NCI-H69 (cell line): ENCODE results near the gene FBXW7.

Experiments
- DNase-seq: peaks from one replicate; lab custom pipeline; 2025; lab: John Stamatoyannopoulos, UW

The FBXW7 gene

DNA sequence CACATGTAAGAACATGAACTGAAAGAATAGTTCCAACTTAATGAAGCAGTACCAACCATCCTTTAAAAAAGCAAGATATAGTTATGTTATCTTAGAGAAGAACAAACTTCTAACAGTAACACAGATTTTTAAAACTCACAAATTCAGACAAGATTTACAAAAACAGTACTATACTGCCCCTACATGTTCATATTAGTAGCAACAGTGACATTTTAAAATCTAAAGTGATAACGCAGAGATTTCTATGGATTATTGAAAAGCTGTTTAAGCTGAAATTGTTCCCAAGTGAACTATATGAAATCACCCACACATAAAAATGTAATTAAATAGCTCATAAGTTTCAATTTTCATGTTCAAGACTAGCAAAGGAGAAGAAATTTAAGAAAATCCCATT lies 166.0 kb downstream of the FBXW7 start:
- peak; percentile 7 for DNase-seq

DNA sequence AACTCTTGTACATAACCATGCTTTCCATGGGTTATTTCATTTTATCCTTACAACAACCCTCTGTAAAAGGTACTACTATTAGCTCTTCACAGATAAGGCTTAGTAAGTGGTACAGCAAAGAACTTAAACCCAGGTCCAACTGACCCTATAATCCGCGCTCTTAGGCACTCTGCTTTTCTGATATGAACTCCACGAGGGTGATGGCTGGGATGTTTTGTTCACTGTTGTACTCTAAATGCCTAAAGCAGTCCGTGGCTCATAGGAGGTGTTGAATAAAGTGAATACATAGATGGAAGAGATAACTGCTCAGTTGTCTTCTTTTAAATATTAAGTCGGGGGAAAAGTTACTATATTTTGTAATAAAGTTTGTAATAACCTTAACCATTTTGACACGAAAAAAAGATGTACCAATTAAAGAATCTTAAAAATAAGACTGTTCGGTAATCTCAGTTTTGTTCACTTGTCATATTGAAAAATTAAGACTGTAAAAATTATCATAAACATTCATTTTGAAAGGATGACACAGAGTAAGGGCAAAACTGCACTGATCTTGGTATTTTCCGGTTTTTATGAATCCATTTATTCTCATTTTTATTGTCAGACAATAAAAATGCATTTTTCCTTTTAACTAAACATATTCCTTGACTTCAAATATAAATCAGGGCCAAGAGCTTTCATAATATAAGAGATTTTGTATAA lies 166.5 kb downstream of the FBXW7 start:
- DNase-seq, result peak; percentile 30

DNA sequence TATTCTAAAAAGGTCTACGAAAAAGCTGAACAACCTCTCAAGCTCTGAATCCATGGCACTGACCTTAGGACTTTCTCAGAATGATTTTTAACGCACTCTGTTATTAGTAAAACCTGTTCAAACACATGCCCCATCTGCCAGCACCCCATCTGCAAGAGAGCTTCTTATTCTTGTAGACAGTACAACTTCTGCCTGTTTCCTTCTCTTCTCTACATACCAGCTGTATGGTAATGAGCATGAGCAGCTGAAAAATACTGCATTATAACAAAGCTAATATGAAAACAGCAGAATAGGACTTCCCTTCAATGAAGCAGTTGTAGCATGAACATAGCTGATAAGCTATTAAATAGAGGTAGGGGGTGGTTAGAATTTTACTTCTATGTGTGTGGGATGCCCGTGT lies 167.9 kb downstream of the FBXW7 start:
- peak; percentile 88 for DNase-seq

DNA sequence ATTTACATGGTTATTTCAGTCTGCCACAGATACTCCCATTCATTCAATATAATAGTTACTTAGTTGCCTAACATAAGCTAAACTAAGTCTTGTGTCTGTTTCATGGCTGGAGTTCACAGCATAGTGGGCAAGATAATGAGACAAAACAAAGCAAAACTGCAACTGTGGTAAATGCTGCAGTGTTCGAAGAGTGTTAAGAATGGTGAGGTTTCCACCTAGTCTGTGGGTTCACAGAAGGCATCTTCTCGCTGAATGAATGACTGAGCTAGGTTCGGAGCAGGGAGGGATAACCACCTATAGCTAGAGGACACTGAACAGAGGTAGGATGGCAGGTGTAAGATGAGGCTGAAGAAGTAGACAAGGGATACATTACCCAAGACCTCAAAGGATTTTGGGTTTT lies 171.0 kb downstream of the FBXW7 start:
- DNase-seq, result no peak

DNA sequence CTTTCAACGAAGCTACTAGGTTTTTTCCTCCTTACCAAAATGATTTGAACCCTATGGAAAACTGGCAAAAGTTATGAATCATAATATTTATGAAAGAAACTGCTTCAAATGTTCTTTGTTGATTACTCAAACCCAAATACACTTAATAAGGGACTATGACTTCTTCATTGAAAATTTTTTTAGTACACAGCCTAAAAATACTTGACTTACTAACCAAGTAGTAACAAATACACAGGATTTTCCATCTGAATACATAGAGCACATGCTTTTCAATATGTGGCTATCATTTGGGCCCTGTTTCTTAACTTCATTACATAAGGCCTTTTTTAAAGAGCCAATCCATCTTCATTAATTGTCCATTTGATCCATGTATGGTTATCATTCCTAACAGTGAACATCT lies 171.5 kb downstream of the FBXW7 start:
- DNase-seq, result no peak

DNA sequence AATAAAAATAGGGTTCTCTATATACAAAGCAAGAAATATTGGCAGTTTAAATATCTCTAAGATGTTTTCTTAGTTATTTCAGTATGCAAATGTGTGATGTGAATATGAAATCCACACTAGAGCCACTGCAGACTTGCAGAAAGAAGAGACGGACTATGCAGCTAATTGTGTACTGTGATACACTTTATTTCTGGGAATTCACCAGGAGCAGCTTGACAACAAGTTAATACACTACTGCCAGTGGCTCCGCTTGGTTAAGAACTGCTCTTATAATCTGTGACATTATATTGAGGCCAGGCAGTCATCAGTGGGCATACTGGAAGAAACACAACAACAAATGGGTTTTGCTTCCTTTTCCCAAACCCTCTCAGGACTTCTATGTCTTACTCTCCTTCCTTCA lies 172.0 kb downstream of the FBXW7 start:
- no peak for DNase-seq

DNA sequence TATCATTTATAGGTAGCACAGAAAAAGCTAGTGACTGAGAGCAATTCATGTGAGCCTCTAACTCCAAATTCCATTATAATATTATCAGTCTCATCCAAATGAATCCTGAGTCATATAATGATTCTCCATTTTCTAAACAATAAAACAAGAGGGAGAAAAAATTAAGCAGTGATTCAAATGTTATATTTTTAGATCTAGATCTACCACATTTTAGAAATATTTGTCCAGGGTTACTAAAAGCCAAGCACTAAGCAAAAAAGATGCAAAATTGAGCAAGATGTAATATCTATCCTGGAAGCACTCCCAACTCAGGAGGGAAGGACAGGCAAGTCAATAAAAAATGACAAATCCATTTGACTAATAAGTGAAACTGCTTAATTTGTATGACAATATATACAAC lies 172.8 kb downstream of the FBXW7 start:
- no peak for DNase-seq

DNA sequence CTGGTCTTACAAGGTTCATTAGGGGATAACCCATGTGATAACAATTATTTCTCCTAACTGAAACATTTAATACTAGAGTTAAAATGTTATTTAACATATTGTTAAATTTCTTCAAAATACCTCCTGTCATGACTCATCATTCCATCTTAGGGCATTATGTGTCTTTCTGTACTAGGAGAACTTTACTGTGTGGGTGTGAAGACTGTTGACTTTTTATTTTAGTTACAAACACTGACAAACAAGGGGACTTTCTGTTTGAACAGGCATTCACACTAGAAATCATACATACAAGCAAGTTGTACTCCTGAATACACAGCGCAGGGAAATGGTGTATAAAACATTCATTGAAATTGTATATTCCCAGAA lies 175.9 kb downstream of the FBXW7 start:
- no peak for DNase-seq

DNA sequence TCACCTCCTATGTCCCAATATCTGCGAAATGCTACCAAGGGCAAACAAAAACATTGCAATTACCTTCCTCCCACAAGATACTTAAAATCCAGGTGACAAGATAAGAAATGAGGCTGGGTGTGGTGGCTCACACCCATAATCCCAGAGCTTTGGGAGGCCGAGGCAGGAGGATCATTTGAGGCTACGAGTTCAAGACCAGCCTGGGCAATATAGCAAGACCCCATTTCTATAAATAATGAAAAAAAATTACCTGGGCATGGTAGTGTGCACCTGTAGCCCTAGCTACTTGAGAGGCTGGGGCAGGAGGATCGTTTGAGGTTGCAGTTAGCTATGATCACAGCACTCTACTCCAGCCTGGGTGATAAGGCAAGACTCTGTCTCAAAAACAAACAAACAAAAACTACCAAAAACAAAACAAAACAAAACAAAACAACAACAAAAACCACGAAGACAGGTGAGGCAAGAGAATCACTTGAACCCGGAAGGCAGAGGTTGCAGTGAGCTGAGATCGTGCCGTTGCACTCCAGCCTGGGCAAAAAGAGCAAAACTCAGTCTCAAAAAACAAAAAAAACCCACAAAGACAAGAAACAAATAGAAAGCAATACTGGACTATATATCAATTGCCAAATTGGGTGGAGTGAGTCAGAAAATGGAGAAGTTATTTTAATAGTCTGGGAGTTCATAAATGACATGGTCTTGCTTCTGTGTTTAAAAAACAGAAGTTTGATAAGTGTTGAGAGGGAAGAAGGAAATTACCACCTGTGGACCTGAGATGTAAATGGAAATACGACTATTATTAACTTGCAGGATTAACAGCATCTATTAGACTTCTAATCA lies 176.5 kb downstream of the FBXW7 start:
- DNase-seq, result no peak

DNA sequence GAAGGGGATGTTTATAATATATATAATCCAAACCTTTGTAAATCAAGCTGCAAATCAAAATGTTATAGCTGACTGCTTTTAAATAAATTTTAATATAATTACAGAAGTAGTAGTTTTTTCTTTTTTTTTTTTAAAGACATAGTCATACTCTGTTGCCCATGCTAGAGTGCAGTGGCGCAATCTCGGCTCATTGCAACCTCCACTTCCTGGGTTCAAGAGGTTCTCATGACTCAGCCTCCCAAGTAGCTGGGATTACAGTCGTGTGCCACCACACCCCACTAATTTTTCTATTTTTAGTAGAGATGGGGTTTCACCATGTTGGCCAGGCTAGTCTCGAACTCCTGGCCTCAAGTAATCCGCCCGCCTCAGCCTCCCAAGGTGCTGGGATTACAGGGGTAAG lies 178.7 kb downstream of the FBXW7 start:
- DNase-seq, result no peak

DNA sequence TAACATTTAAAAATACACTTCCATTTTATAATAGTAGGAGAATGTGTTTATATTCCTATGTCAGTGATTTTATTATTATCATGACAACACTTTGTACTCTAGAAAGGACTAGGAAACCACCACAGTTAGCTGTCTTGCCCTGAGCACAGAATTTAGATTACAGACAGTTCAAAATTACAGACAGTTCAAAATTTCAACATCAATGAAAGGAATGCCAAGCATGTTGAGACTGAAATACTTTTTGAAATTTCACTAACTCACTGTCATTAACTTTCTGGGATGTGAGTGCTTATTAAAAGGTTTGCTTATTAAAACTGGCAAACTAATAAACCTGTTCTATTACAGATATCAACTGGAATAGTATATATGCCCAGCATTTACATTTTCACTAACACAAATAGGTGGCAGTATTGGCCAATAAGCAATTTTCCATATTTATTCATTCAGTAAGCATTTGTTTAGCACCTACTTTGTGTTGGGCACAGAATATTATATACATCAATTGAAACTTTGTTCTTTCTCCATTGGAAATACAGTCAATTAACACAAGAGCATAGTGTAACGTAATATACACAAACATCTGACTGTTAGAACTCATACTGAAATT lies 179.4 kb downstream of the FBXW7 start:
- peak; percentile 3 for DNase-seq

DNA sequence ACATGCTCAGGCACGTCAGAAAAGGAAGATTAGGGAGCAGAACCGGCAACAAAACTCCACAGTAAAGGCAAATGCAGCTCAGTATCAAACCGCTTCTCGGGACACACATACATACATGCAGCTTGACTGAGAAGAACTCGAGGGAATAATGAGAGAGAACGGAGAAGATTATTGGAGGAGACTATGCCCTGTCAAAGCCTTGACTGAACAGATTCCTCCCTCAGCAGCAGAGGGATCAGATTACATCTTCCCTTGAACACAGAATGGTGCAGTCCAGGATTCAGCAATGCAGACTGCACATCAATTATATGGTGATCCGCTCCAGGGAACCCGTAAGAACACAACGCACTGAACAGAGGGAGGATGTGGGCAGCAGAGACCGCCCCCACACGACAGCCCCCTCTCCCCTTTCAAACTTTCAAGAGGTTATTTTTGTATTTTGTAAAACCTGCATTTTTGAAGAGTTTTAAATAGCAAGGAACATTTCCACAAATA lies 183.2 kb downstream of the FBXW7 start:
- DNase-seq, result peak; percentile 96

DNA sequence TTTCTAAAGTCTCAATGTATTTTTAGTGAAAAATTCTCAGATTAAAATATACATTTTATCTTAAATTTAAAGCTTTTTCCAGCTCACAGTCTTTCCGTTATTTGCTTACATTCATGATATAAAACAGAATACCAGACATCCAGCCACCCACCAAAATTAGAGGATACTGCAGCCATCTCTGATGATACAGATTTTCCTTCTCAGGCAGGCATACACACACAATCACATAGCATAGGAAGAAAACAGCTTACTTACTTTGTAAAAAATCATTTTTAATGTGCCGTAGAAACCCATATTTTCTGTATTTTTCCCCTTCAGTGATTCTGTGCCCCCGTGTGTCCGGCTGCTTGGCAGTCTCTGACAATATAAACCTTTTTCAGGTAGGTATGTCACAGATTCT lies 183.7 kb downstream of the FBXW7 start:
- DNase-seq, result no peak

DNA sequence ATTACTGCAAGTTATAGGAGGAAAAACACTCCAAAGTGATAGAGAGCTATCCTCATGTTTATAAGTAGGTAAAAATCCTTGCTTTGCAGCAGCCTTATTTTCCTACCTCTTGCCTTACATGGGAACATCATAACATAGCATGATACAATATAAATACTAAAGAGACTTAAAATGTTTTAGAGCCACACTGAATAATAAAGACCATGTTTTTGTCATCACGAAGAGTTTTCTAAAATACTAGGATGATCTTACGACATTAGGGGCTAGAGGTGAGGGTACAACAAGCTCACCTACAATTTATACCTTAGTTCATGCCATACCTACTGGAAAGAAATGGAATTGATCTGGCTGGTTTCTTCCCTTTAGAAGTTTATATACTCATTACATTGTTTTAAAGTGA lies 184.8 kb downstream of the FBXW7 start:
- peak; percentile 26 for DNase-seq

DNA sequence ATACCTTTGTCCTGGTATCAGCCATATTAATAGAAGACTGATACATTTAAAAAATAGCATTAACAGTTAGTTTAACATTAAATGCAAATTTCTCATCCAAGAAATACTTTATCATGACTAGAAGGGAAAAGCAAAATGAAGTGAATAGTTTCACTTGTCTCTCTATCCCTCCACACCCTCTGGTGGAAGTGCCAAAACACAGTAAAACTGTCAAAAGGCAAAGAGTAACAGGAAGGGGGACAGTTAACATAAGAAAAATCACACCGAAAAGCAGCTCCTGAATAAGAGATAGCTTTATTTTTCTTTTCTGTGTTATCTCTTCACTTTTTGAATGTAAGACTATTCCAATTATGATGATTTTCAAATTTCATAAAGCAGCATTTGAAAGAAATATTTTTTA lies 187.2 kb downstream of the FBXW7 start:
- peak; percentile 47 for DNase-seq

DNA sequence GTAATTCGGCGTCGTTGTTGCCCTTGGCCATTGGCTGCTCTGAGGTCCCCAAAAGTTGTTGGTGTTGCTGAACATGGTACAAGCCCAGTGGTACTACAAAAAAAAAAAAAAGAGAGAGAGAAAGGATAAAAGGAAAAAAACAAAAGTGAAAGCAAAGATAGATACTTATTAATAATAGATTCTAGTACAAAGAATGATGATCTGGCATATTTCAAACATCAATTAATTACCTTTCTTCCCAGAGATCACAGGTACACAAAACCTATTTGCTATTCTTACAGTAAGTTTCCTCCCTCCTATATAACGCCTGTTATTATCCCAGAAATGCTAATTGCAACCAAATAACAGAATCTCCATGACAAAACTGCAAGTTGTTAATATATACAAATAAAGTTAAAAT lies 188.9 kb downstream of the FBXW7 start:
- DNase-seq, result no peak

DNA sequence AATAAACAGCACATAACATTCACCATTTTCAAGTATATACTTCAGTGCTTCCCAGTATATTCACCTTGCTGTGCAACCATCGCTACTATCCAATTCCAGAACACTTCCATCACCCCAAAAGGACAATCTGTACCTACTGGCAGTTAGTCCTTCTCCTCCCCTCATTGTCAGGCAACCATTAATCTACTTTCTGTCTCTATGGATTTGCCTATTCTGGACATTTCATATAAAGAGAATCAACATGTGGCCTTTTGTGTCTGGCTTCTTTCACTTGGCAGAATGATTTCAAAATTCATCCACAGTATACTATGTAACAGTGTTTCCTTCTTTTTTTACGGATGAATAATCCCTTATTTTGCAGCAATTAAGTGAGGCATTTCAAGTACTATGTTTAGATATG lies 189.4 kb downstream of the FBXW7 start:
- peak; percentile 3 for DNase-seq

DNA sequence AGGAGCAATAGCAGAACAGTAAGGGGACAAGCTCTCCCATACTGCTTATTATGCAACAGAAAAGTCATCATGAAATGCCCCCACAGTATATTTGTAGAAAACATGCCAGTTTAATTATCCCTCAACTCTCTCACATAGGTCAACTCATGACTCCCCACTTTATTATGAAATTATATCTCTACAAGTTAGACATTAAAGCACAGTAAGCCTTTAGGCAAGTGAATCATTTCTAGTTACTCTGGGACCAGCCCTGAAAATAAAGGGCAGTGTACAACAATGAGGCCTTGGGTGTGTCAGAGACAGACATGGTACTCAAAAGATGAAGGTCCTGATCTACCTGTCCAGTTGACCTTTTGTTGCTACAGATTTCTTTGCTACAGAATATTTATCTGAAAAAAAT lies 191.9 kb downstream of the FBXW7 start:
- DNase-seq, result no peak

DNA sequence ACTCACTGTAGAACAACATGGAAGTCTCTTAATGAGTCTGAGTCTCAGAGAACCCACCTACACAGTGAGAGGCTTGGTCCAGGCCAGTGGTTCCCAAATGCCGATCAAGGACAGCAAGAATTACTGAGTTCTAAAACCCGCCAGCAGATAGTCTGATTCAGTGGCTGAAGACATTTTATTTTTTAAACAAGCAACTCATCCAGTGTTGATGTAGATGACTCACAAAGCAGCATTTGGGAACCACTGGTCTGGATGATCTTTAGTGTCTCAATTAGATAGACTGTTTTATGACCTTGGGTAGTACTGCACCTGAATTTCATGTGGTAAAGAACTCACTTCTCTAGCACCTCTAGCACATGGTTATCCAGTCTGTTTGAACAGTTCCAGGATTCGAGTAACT lies 193.6 kb downstream of the FBXW7 start:
- no peak for DNase-seq

DNA sequence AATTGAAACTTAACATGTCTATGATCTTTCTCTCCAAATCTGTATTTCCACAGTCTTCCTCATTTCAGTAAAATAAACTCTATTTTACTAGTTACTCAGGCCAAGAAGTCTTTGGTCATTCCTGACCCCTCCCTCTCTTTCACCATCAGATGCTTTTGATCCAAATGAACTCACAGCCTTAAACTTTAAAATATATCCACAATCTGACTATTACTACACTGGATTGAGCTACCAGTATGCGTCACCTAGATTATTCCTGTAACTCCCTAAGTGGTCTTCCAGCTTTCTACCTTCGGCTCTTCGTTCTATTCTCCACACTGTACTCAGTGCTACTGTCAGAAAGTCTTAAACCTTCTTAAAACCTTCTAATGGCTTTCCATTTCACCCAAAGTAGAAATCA lies 195.1 kb downstream of the FBXW7 start:
- no peak for DNase-seq

DNA sequence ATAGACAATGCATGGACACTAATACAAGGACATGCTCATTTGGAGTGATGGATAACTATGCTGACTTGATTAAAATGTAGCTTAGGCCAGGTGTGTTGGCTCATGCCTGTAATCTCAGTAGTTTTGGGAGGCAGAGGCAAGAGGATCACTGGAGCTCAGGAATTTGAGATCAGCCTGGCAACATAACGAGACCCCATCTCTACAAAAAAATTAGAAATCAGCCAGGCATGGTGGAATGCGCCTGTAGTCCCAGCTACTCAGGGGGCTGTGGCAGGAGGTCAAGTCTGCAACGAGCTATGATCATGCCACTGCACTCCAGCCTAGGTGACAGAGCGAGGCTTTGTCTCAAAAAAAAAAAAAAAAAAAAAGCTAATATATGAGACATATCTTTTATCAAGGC lies 196.3 kb downstream of the FBXW7 start:
- DNase-seq, result no peak

DNA sequence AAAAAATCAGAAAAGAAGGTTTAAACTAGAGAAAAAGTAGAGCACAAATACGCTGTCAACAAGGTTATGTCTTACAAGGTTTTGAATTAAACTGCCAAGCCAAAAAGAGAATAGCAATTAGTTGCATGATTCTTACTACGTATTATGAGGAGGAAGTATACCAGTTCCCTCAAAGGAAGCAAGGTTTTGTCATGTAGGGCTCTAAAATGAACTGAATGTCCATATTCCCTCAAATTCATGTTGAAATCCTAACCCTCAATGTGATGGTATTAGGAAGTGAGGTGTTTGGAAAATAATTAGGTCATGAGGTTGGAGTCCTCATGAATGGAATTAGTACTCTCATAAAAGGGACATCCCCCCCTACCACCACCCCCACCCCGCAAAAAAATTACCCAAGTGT lies 201.0 kb downstream of the FBXW7 start:
- no peak for DNase-seq

DNA sequence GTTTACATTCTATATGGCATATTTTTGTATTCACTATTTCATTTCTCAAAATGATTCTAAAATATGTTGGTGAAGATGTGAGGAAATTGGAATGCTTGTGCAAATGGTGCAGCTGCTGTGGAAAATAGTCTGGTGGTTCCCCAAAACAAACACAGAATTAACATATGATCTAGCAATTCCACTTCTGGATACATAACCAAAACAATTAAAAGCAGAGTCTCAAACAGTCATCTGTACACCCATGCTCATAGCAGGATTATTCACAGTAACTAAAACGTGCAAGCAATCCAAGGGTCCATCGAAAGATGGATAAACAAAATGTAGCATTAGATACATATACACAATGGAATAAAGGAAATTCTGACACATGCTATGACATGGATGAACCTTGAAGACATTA lies 204.8 kb downstream of the FBXW7 start:
- DNase-seq, result no peak
